ENCODE data around the gene CCDC88C.

DNA sequence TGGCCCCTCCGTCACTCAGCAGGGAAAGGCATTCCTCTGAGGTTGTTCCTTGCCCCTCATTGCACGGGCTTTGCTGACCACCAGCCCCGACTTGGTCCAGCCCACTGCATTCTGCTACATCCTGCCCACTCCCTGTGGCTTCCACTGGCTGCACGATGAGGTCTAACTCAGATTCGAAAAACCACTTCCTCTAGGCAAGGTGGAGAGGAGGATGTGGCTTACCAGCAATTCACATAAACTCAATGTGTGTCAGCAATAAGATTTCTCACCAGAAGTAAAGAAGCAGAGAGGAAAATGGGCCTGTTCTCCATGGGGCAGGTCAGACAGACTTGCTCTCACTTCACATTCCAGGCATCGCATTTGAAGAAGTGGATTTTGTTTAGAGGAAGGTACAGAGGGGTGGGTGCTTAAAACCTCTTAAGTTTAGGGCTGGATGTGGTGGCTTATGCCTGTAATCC lies 187.8 kb downstream of the CCDC88C start:
- TF ChIP-seq, protein P1, sequence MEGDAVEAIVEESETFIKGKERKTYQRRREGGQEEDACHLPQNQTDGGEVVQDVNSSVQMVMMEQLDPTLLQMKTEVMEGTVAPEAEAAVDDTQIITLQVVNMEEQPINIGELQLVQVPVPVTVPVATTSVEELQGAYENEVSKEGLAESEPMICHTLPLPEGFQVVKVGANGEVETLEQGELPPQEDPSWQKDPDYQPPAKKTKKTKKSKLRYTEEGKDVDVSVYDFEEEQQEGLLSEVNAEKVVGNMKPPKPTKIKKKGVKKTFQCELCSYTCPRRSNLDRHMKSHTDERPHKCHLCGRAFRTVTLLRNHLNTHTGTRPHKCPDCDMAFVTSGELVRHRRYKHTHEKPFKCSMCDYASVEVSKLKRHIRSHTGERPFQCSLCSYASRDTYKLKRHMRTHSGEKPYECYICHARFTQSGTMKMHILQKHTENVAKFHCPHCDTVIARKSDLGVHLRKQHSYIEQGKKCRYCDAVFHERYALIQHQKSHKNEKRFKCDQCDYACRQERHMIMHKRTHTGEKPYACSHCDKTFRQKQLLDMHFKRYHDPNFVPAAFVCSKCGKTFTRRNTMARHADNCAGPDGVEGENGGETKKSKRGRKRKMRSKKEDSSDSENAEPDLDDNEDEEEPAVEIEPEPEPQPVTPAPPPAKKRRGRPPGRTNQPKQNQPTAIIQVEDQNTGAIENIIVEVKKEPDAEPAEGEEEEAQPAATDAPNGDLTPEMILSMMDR (IDR thresholded peaks at IDR 0.05) = no peak
- TF ChIP-seq POLR2A (IDR thresholded peaks at IDR 0.05) = no peak
